Measurements from ENCODE around the gene SSC5D. TPM values are rescaled to one million over a fixed set of nuclear protein-coding genes. Genes with fewer than 3 reads are reported as not detected.
A peak's percentile ranks its signal among the peaks of the same experiment; 100 is the strongest.

Gene SSC5D
- total RNA-seq, 1 experiment from 2014 or later, result 3.2 TPM

- no peak overlapping the region for H2BK20ac ChIP-seq (ENCODE audit: low read depth, low read length, poor library complexity, severe bottlenecking)
- no peak overlapping the region for H2BK12ac ChIP-seq (ENCODE audit: insufficient read length, low read depth, low read length)
- peaks cover 8% of the 10 kb centered on the region for H3K23me2 ChIP-seq (ENCODE audit: insufficient read length, low read depth, low read length, poor library complexity, severe bottlenecking)
- H3K4me1 ChIP-seq (ENCODE audit: insufficient read depth, low read length), result peaks cover 3% of the 10 kb centered on the region
- no peak overlapping the region for H3K4ac ChIP-seq (ENCODE audit: low read depth, low read length)
- no peak overlapping the region for H3T11ph ChIP-seq (ENCODE audit: low read length)
- H3K14ac ChIP-seq (ENCODE audit: insufficient read depth, low read length), result no peak overlapping the region
- H3K4me3 Mint-ChIP-seq, result peak overlapping the region; percentile 41 to 54
- H3K23ac ChIP-seq (ENCODE audit: insufficient read length, low read depth, low read length), result no peak overlapping the region
- H2AFZ ChIP-seq (ENCODE audit: low read length), result no peak overlapping the region
- no CpG with 5 or more reads among the region's 27 CpGs for WGBS (ENCODE audit: extremely low coverage, insufficient read length, low lambda C conversion rate)
- peak overlapping the region; percentile 15 for H3K4me2 ChIP-seq (ENCODE audit: insufficient read depth, insufficient read length, low read length)
- H3K79me2 ChIP-seq (ENCODE audit: insufficient read depth, low read length), result no peaks in the 10 kb centered on the region
- H3K27ac ChIP-seq (ENCODE audit: insufficient read length, low read depth, low read length), result no peak overlapping the region
- TF ChIP-seq, protein P1, sequence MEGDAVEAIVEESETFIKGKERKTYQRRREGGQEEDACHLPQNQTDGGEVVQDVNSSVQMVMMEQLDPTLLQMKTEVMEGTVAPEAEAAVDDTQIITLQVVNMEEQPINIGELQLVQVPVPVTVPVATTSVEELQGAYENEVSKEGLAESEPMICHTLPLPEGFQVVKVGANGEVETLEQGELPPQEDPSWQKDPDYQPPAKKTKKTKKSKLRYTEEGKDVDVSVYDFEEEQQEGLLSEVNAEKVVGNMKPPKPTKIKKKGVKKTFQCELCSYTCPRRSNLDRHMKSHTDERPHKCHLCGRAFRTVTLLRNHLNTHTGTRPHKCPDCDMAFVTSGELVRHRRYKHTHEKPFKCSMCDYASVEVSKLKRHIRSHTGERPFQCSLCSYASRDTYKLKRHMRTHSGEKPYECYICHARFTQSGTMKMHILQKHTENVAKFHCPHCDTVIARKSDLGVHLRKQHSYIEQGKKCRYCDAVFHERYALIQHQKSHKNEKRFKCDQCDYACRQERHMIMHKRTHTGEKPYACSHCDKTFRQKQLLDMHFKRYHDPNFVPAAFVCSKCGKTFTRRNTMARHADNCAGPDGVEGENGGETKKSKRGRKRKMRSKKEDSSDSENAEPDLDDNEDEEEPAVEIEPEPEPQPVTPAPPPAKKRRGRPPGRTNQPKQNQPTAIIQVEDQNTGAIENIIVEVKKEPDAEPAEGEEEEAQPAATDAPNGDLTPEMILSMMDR (conservative IDR thresholded peaks at IDR 0.05), result no peak
- no peak overlapping the region for H2BK15ac ChIP-seq (ENCODE audit: low read depth, low read length)
- H3K27ac Mint-ChIP-seq, result peak overlapping the region; percentile 15 to 92 (median 73); a peak in 4 of 7 replicates
- H4K8ac ChIP-seq (replicated peaks; ENCODE audit: insufficient read length, low read depth, low read length), result no peak overlapping the region
- no peak overlapping the region for H3K9ac ChIP-seq (ENCODE audit: extremely low read depth, insufficient read length, low read length)
- no peaks in the 10 kb centered on the region for H3K9me3 ChIP-seq (ENCODE audit: control insufficient read depth, low read depth, low read length)
- H3K9me3 Mint-ChIP-seq, result no peaks in the 10 kb centered on the region
- no peaks in the 10 kb centered on the region for H4K20me1 ChIP-seq (ENCODE audit: control insufficient read depth, insufficient read depth, insufficient read length)
- H3K4me1 Mint-ChIP-seq, result peaks cover 14 to 32% of the 10 kb centered on the region in 2 experiments
- peaks cover 6% of the 10 kb centered on the region for H3K27me3 Mint-ChIP-seq (ENCODE audit: low read depth)
- no peak overlapping the region for H2BK5ac ChIP-seq (ENCODE audit: insufficient read length, low read length)
- no peak overlapping the region for H3K18ac ChIP-seq (ENCODE audit: insufficient read length, low read depth, low read length)
- no peak overlapping the region for H3K56ac ChIP-seq (ENCODE audit: insufficient read length, low read depth, low read length)
- H4K5ac ChIP-seq (ENCODE audit: insufficient read length, low read depth, low read length), result no peak overlapping the region
- H2BK120ac ChIP-seq (ENCODE audit: low read depth, low read length, poor library complexity, severe bottlenecking), result no peak overlapping the region
- no peak overlapping the region for H4K91ac ChIP-seq (ENCODE audit: insufficient read length, low read depth, low read length)
- H2AK5ac ChIP-seq (ENCODE audit: insufficient read length, low read length), result no peak overlapping the region
- H3K27me3 ChIP-seq (ENCODE audit: insufficient read depth, low read length), result no peaks in the 10 kb centered on the region
- no peak for DNase-seq
- peaks cover 0 to 8% (median 2%) of the 10 kb centered on the region in 3 experiments; a peak in 5 of 7 replicates for H3K36me3 Mint-ChIP-seq (ENCODE audit: insufficient read depth in 1 of 3, low read depth in 3 of 3)
- no peaks in the 10 kb centered on the region for H3K79me1 ChIP-seq (ENCODE audit: insufficient read depth, low read depth, low read length, poor library complexity, severe bottlenecking)
Measured at GRCh38 chr19:55486971-55487923, 989 bp upstream of the SSC5D start.

Measured in H9 (cell line).